ENCODE results near the gene SLC38A8.

The SLC38A8 gene

DNA sequence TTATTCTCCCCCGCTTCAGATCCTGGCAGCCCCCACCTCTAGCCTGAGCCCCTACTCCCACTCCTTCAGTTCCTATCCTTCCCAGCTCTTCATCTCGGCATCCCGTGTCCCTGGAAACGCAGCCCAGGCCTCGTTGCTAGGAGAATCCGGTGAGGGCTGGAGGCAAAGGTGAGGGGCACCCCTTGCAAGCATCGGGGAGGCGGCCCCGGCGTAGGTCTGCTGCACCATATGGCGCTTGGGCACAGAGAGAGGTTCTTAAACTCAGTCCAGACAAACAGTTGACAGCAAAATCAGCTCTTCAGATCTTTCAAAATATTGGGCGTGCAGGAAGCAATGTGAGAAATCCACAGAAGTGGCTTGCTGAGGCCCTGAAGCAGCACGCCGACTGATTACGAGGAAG lies 15.0 kb downstream of the SLC38A8 start:
- no peak for DNase-seq

DNA sequence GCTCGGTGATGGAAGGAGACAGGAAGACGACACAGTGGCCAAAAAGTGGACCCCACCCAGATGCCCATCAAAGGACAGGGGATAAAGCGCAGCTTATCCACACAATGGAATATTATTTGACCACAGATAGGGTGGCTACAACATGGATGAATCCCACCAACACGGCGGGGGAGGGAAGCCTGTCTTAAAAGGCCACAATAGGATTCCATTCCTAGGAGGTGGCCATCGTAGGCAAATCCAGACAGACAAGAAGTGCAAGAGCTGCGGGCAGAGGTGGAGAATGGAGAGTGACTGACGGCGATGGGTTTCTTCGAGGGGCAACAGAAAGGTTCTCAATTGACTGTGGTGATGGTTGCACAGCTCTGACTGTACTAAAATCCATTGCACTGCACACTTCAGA lies 16.0 kb downstream of the SLC38A8 start:
- DNase-seq: no peak

DNA sequence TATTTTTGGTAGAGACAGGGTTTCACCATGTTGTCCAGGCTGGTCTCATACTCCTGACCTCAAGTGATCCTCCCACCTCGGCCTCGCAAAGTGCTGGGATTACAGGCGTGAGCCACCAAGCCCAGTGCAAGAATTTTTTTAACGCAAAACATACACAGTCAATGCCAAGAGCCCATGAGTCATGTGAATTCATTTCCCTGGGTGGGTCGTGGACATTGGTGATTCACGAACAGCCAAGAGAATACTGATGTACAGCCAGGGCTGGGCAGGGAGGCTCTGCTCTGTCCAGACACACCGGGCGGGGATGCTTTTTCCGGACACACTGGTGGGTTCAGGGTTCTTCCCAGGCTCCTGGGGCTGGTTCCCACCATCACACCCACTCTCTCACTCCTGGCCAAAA lies 17.7 kb downstream of the SLC38A8 start:
- no peak for DNase-seq

GRCh38 chr16:84022644-84023043 lies 20.0 kb downstream of the SLC38A8 start:
- no peak for DNase-seq

- DNase-seq: no peak
Measured at GRCh38 chr16:84021488-84021887, 21.1 kb downstream of the SLC38A8 start.

DNA sequence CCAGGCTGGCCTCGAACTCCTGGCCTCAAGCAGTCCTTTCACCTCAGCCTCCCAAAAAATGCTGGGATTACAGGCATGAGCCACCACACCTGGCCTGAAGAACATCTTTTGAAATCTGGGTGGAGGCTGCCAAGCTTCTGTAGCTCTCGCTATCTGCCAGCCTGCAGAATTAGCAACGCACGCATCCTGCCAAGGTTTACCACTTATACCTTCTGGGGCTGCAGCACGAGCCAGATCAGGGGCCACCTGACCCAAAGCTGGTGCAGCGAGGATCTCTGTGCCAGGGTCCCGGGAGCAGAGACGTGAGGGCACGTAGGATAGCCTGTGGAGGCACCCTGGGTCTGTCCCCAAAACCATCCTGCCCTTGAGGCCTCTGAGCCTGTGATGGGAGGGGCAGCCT lies 22.2 kb downstream of the SLC38A8 start:
- DNase-seq: no peak

GRCh38 chr16:84018710-84019109 lies 23.9 kb downstream of the SLC38A8 start:
- no peak for DNase-seq

GRCh38 chr16:84016477-84016876 lies 26.1 kb downstream of the SLC38A8 start:
- DNase-seq: no peak

- DNase-seq: no peak
Measured at GRCh38 chr16:84015399-84015798, 27.2 kb downstream of the SLC38A8 start.

DNA sequence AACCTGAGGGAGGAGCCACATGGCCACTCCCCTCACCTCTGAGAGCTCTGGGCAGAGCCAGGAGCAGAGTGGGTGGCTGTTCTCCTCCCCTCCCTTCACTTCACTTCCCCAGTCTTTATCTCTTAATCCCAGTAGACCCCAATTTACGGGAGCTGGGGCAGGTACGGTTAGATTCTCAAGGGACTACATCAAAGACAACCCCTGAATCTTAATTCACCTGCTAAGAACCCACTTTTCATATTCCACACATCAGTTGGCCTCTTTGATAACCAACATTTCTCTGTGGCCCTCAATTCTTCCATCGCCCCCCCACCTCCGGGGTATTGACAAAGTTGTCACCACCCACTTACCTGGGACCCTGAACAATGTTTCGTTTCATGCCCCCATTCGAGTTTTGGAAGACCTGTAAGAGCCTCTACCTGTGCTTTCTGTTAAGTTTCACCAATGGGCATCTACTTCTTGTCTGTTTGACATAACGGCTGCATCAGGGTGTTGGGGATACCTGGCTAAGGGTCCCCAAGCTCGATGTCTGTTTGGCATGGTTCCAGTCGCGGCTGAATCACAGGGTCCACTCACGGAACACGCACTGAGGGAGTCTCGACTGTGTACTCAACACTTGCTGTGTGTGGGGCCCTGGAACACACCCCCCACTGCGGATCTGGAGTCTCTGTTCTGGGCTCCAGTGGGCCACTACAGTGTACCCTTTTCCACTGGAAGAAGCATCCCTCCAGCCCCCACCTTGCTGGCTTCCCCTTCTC lies 27.8 kb downstream of the SLC38A8 start:
- DNase-seq: no peak

DNA sequence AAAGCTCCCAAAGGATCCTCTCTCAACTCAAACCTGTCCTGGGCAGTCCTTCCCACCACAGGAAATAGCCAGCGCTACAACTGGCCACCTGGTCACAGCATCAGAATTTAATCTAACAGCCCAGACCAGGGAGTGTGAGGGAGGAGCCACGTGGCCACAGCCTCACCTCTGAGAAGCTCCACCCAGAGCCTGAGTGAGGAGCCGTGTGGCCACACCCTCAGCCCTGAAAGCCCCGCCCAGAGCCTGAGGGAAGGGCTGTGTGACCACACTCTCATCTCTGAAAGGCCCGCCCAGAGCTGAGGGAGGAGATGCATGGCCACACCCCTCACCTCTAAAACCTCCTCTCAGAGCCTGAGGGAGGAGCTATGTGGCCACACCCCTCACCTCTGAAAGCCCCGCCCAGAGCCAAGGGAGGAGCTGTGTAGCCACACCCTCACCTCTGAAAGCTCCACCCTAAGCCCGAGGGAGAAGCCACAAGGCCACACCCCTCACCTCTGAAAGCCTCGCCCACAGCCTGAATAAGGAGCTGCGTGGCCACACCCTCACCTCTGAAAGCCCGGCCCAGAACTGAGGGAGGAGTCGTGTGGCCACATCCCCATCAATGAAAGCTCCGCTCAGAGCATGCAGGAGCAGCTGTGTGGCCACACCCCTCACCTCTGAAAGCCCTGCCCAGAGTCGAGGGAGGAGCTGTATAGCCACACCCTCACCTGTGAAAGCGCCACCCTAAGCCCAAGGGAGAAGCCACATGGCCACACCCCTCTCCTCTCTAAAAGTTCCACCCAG lies 28.6 kb downstream of the SLC38A8 start:
- DNase-seq: peak; percentile 78

DNA sequence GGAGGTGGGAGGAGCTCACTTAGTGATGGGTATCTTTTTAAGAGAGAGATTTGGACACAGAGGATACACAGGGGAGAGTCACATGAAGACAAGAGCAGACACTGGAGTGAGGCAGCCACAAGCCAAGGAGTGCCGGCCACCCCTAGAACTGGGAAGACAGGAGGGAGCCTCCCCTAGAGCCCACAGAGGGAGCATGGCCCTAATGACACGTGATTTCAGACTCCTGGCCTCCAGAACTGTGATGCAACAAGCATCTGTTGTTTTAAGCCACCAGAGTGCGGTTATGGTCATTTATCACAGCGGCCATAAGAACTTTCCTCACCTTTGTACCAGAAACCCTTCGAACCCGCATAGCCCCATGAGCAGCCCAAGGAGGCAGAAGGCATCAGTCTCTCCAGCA lies 33.3 kb downstream of the SLC38A8 start:
- no peak for DNase-seq

GRCh38 chr16:84007965-84008364 lies 34.6 kb downstream of the SLC38A8 start:
- DNase-seq: no peak

GRCh38 chr16:84007520-84007919 lies 35.1 kb downstream of the SLC38A8 start:
- no peak for DNase-seq

DNA sequence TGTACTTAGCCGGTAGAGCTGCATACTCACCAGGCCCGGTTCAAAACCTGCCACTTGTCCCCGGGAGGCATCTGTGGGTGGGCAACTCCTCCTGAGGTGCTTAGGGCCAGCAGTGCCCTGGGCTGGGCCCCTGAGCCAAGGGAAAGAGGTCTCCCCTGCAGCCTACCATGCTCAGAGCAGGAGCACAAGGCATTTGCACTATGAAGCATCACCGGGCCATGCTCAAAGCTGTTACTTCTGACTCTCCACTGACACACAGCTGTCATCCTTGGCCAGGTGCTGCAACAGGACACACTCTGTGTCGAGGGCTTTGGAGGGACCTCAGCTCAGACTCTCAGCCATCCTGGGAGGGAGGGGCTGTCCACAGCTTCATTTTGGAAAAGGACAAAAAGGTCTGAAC lies 37.2 kb downstream of the SLC38A8 start:
- DNase-seq: no peak

GRCh38 chr16:84004442-84004841 lies 38.2 kb downstream of the SLC38A8 start:
- no peak for DNase-seq

- no peak for DNase-seq
Measured at GRCh38 chr16:84003038-84003437, 39.6 kb downstream of the SLC38A8 start.

GRCh38 chr16:84001726-84002125 lies 40.9 kb downstream of the SLC38A8 start:
- no peak for DNase-seq

DNA sequence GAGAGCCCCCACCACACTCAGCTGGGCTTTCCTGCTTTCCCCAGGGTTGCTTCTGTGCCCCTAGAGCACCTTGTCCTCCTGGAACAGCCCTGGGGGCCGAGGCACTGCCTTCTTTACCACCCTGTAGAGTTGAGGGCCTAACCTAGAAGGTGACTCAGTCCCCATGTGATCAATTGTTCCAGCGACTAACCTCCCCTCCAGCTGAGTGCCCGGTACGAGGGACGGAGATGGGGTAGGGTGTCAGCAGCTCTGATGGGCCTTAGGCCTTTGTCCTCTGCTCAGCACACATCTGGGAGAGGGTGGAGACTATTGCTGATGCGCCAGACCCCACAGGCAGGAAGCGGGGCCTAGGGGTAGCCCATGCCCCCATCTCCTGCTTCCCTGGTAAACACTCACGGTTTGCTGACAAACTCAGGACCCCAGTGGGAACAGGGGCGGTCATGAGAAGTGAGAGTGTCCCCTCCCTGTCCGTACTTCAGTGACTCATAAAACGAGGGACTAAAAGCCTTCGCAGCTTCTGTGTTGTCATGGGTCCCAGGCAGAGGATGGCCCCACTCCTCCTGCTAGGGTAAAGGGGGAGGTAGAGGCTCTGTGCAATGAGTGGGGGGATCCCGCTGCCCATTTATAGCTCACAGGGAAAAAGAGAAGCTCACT lies 41.5 kb downstream of the SLC38A8 start:
- DNase-seq: no peak

- no peak for DNase-seq
Measured at GRCh38 chr16:83998091-83998490, 44.5 kb downstream of the SLC38A8 start.

DNA sequence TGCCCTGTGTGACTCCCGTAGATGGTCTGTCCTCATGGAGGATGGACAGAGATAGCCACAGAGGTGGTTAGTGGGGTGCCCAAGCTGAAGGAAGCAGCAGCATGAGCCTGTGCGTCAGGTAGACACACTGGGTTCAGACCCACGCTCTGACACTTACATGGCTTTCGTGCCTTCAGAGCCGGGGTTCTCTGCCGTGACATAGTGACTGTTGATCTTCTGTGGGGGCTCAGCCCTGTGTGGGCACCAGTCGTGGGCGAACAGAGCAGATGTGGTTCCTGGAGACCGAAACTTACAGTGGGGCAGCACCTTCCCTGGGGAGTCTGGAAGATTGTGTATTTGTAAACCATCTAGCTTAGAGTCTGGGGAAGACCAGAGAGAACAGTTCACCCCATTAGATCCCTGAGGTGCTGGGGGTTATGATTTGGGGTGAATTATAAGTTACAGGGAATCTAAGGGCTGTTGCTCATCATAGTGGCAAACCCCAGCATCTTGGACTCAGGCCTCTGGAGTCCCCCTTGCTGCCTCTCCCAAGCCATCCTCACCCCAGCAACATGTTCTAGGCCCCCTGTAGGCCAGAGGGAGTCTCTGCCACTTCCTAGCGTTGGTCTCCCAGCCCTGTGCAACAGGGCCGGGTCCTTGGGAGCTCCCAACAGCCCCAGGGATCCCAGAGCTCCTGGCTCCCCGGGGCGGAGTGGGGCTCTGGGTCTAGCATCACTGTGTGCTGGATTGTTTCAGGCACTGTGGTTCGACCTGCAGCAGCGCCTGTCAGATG lies 45.9 kb downstream of the SLC38A8 start:
- DNase-seq: no peak

- no peak for DNase-seq
Measured at GRCh38 chr16:83995754-83996153, 46.8 kb downstream of the SLC38A8 start.

DNA sequence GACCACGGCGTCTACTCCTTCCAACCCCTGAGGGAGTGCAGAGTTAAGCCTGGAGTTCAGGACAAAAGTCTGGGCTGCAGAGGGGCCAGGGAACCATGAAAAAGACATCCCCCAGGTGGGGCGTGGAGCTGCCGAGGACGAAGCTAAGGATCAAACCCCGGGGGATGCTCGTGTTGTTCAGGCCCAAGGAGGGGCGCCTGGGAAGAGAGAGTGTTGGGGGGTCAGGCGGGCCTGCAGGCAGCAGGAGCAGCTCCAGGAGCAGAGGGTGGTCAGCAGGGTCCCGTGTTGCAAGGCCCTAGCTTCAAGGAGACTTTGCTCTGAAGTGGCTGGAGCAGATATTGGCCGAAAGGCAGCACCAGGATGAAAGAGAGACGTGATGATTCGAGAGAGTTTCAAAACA lies 47.9 kb downstream of the SLC38A8 start:
- no peak for DNase-seq

Measured in activated CD4-positive, alpha-beta T cell treated with anti-CD3 and anti-CD28 coated beads, Interleukin-2, Interleukin-6, amounts not matched to agents 100 ng/mL and 50 ng/mL, durations not matched to agents 16 hours and 8 hours (primary cell).